ENCODE results near the gene ING5.

Gene ING5

DNA sequence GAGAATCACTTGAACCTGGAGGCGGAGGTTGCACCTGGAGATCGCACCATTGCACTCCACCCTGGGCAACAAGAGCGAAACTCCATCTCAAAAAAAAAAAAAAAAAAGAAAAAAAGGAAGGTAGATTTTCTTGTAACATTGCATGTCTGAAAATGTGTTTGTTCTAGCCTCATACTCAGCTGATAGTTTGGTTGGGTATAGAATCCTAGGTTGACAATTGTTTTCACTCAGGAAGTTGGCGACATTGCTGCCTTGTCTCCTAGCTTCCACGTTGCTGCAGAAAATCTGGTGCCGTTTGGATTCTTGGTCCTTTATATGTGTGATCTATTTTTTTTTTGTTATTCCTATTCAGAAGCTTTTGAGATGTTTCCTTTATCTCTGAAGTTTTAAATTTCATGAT lies 4.7 kb downstream of the ING5 start:
- DNase-seq (ENCODE audit: low read depth), result no peak

DNA sequence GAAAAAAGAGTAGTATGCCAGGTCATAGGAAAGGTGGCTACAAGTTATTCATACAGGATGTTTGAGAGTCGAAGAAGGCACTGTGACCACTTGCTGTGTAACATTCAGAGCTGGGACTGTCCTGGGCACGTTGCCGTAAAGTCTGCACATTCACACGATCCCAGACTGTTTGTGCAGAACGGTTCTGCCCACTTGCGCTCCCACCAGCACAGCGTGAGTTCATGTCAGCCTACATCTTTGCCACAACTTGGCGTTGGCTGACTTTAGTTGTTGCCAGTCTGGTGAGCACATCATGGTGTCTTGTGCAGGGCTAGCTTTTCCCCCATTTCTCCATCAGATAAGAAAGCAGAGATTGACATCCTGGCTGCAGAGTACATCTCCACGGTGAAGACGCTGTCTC lies 7.0 kb downstream of the ING5 start:
- DNase-seq (ENCODE audit: low read depth), result no peak

DNA sequence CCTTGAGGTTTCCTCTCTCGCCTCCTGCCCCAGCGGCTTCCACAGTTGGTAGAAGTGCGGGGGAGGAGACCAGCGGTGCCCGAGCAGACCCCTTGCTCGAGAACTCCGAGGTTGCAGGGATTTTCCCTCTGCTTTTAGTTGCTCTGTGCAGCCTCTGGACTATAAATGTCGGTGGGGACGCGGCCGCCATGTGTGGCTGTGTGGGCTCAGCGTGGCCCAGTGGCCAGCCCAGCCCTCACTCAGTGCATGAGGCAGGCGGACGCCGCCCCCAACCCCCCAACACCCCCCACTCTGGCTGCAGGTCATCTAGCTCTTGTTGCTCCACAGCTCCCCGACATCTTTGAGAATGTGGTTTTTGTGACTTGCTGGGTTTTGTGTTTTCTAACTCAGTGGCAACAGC lies 17.3 kb downstream of the ING5 start:
- no peak for DNase-seq (ENCODE audit: low read depth)

DNA sequence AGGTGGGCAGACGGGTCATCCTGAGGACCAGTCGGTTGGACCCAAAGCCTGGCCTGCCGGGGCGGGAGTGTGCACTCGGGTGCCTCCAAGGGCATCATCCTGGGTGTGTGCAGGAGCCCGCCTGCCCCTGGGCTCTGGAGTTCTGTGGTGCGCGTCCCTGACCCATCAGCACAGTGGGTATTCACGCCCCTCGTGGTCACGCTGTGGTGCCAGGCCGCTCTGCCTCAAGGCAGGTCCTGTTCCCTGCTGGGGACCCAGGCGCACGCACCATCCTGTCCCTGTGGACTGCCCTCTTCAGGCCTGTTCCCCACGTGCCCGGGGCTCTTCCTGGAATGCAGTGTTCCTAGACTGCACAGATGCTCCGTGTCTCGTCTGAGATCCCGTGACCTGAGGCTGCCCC lies 18.3 kb downstream of the ING5 start:
- DNase-seq (ENCODE audit: low read depth), result no peak

DNA sequence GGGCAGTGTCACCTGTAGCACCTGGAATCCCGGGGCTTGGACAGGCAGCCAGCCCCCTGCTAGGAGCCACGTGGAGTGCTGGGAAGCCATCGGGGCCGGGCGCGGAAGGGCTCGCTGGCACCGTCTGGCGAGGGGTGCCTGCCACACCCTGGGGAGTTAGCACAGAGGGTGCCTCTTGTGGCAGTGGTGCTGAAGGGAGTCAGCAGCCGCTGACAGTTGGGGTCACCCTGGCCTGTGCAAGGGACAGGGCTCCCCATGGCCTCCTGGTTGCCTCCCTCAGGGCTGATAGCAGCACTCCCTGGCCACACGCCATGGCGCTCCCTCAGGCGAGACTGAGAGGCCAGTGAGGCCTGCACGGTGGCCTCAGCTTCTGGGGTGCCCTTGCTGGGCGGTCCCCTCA lies 18.7 kb downstream of the ING5 start:
- DNase-seq (ENCODE audit: low read depth), result no peak

DNA sequence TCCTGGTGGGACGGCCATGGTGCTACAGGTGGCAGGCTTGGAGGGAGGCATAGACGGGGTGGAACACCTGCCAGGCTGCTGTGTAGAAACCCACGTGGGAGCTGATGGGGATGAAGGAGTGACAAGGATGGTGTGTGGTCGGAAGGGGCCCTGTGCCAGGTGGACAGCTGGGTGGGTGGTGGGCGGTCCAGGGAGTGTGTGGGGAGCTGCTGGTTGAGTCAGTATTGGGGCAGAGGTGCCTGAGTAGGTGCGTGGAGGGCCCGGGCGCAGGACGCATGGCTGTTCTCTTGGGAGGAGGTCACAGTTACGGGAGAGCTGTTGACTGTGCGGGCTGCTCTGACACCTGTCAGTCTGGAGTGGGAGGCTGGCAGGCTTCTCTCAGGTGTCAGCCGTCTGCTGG lies 20.0 kb downstream of the ING5 start:
- DNase-seq (ENCODE audit: low read depth), result no peak

DNA sequence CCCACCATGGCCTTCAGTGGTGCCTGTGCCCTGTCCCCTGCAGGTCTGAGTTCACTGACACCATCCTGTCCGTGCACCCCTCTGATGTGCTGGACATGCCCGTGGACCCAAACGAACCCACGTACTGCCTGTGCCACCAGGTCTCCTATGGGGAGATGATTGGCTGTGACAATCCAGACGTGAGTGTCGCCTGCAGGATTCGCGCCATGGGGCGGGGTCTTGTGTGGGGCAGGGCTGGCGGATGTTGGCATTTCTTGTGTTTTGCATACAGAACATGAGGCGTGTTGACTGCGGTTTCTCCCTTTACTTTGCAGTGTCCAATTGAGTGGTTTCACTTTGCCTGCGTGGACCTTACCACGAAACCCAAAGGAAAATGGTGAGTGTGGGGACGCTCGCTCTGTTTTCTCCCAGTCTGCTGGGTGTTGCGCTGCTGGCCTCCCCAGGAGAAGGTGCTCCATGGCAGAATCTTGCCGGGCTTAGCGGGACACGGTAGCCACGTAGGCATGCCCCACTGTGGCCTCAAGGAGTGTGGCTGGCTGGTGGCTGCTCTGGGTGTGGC lies 21.1 kb downstream of the ING5 start:
- DNase-seq (ENCODE audit: low read depth), result no peak

DNA sequence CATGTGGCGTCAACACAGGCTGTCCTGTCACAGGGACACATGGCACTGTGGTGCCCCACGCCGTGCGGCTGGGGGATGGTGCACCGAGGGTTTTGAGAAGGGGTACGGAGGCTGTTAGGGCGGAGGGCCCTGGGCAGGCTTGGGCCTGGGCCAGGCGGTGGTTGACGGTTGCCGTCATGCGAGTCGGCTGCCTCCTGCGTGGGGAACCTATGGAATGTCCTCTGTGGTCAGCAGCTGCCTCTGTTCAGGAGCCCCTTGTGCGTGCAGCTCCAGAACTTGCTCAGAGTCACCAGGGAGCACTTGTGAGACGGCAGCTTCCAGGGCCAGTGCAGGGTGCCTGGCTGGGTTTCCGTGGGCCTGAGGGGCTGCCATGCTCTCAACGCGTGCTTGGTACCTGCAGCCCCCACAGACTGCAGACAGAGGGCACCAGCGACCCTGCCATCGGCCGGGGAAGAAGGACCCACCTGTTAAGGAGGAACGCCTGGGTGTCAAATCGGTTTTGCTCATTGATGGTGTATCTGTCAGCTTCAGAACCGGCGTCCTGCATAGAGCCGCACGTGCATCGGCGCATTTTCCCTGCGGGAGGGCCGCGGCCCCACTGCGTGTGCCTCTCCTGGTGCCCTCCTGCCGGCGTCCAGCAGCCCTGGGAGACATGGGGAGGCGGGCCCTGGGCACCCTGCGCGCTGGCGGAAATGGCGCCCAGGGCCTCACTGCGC lies 22.6 kb downstream of the ING5 start:
- no peak for DNase-seq (ENCODE audit: low read depth)

DNA sequence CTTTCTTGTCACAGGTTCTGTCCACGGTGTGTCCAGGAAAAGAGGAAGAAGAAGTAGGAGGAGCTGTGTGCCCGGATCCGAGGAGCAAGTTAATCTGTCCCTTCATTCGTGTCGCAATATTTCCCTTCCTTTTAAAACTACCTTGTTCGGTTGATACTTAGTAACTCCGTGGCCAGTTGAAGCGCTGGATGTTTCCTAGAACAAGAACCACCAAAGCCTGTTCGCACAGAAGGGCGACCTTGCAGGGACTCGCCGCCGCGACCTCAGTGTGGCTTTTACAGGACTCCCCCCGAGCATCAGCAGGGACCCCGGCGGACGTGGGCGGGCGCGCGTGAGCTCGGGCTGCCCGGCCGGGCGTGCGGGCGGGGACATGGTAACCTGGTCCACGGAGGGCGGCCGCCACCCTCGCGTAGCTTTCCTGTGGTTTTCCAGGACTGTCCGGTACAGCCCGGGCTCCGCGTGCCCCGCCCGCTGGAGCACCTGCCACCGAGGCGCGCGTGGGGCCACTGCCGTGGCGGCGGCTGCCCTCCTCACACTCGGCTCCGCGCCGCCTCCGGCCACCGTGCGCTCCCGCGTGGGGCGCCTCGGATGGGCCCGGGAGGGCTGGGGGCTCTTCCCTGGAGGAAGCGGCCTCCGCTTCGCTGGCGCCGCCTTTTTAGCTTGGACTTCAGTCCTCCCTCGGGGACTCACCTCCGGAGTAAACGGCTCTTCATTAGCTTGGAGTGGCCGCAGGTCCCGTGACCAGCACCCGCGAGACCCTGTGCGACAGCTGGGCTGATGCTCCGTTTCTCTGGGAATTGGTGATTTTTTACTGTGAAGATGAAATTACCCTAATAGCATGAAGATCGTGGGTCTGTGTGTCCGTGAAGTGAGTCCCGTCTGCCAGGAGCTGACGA lies 23.4 kb downstream of the ING5 start:
- no peak for DNase-seq (ENCODE audit: low read depth)

DNA sequence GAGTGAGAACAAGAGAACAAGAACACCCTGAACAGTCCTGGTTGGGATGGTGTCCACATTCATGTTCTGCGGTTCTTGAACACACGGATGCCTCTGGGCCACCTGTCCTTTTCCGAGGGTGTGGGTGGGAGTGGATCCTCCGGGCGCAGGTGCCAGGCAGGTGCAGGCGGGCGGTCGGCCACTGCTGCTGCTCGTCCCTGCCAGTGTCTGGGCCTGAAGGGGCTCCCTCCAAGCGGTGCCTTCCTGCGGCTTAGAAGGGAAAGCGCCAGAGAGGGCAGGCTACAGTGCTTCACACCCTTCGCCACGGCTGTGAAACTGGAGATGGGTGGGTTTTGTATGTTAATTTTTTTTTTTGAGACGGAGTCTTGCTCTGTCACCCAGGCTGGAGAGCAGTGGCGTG lies 24.6 kb downstream of the ING5 start:
- no peak for DNase-seq (ENCODE audit: low read depth)

DNA sequence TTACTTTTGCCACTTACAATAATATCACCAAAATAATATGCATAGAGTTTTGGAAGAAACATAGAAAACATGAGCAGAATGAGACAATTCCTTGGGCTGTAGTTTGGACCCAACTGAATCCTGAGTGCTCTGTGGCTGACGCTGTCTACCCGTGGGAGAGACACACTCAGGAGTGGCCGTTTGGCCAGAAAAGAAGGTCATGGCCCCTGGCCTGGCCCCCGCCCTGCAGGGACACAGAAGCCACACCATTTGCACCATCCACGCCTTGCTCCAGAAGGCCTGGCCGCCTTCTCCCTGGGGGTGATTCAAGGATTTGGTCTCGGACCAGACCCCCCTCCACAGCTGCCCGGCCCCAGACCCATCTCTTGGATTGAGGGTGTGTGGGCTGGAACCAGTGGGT lies 26.2 kb downstream of the ING5 start:
- no peak for DNase-seq (ENCODE audit: low read depth)

DNA sequence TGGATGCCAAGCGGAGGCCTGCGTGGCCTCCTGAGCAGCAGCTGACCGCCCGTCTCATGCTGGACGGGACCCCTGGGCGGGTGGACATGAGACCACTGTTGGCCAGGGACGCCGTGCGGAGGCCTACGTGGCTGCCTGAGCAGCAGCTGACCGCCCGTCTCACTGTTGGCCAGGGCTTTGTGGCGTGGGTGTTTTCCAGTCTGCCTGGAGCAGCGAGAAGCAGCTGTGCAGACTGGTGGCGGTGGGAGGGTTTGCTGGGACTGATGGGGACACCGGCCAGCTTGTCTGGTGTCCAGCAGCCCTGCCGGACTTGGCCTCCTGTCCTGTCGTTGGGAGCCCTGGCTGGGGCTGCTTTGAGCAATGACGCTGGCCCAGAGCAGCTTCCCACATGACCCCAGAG lies 26.8 kb downstream of the ING5 start:
- DNase-seq (ENCODE audit: low read depth), result no peak

DNA sequence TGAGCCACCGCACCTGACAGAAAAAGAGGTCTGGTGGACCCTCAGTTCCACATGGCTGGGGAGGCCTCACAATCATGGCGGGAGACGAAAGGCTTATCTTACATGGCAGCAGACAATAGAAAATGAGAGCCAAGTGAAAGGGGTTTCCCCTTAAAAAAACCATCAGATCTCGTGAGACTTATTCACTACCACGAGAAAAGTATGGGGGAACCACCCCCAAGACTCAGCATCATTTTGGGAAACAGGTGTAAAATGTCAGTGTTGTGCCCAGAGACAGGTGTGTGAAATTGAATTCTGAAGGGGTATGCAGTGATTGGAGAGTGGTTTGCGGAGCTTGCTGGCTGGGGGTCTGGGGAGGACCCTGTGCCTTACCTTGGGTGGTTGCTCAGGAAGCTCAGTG lies 28.0 kb downstream of the ING5 start:
- DNase-seq (ENCODE audit: low read depth), result no peak

DNA sequence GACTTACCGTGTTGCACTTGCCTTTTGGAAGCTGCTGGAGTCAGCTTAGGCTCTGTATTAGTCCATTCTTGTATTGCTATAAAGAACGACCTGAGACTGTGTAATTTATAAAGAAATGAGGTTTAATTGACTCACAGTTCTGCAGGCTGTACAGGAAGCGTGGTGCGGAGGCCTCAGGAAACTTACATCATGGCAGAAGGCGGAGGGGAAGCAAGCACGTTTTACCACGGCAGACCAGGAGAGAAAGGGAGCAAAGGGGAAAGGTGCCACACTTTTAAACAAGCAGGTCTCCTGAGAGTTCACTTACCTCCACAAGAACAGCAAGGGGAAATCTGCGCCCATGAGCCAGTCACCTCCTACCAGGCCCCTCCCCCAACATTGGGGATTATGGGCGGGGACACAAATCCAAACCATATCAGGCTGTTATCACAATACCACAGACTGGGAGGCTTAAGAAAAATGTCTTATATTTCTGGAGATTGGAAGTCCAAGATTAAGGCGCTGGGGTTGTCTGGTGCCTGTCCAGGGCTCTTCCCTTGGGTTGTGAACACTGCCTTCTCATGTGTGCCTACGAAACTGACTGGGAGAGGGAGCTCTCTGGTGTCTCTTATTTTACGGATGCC lies 28.9 kb downstream of the ING5 start:
- DNase-seq (ENCODE audit: low read depth), result no peak

DNA sequence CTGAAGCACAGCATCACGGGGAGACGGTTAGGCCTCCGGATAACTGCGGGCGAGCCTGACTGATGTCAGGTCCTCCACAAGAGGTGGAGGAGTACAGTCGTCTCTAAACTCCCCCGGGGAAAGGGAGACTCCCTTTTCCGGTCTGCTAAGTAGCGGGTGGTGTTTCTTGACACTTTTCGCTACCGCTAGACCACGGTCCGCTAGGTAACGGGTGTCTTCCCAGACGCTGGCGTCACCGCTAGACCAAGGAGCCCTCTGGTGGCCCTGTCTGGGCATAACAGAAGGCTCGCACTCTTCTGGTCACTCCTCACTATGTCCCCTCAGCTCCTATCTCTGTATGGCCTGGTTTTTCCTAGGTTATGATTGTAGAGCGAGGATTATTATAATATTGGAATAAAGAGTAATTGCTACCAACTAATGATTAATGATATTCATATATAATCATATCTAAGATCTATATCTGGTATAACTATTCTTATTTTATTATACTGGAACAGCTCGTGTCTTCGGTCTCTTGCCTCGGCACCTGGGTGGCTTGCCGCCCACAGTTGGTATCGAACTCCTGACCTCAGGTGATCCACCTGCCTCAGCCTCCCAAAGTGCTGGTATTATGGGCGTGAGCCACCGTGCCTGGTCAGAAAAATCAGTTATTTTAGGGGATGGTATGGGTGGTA lies 30.8 kb downstream of the ING5 start:
- peak; percentile 35 for DNase-seq (ENCODE audit: low read depth)

DNA sequence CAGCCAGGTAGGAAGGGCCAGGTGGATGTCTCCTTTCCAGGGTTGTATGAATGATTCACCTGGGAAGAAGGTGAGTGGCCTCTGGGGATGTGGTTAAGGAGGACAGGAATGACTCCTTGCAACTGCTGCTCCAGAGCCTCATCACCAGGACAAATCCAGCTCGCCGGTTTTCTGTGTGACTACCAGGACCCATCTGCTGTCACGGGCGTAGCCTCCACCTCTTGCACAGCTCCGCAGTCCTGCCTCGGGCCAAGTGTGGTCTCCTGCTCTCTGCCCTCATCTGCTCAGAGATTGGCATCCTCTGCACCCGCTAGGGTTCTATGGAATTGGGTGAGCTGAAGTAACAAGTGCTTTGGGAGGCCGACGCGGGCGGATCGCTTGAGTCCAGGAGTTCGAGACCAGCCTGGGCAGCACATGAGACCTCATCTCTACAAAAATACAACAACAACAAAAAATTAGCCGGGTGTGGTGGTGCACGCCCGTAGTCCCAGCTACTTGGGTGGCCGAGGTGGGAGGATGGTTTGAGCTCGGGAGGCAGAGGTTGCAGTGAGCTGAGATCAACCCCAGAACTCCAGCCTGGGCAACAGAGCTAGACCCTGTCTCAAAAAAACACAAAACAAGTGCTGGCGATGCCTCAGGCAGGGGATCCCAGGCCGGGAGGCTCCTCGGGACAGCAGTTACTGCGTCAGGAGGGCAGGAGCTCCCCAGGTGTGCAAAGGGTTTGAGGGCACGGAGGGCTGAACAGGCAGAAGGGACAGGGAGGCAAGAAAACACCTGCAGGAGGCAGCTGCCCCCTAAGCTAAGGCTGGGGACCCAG lies 31.8 kb downstream of the ING5 start:
- no peak for DNase-seq (ENCODE audit: low read depth)

DNA sequence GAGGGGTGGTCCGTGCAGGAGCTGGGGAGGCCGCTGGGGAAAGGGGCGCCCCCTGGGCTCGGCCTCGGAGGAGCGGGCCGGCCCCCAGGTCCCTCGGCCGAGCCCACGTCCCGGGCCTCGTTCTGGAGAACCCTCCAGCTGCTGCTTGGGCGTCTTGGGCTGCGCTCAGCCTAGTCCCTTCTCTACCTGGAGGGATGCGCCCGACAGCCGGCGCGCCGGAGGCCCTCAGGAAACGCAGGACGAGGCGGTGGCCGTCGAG lies 32.3 kb downstream of the ING5 start:
- no peak for DNase-seq (ENCODE audit: low read depth)

DNA sequence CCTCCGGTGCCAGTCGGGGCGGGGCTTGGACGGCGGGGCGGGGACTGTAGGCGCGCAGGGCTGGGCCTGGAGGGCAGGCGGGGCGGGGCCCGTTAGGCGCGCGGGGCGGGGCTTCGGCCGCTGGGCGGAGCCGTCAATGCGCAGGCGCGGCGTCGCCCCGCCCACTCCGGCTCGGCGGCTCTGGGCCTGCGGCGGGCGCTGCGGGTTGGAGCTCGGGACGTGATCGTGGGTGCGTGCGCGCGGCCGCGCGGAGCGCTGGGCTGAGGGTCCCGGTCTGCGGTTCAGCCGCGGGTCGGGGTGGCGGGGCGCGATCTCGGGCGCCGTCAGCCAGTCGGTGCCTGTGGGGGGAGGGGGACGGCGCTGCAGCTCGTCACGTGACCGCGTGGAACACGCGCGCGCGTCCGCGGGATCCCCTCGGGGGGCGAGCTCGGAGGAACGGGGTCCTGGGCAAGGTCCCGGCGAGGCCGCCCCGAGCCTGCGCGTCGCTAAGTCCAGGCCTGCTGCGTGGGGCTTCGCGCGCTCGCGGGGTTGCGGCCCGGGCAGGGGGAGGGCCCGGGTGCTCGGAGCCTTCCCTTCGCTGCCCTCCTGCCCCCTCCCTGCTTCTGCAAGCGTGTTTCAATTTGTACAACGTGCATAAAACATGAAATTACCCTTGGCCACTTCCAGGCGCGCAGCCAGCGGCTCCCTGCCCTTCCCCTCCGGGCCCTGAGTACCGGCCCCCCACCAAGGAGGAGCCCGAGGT lies 32.8 kb downstream of the ING5 start, which contains the start of gene D2HGDH:
Gene D2HGDH (plus strand): TSS at position 164 of the 742 bp plus-strand sequence. CDS start 595 bp downstream, outside the sequence.
- peak; percentile 89 for DNase-seq (ENCODE audit: low read depth)

DNA sequence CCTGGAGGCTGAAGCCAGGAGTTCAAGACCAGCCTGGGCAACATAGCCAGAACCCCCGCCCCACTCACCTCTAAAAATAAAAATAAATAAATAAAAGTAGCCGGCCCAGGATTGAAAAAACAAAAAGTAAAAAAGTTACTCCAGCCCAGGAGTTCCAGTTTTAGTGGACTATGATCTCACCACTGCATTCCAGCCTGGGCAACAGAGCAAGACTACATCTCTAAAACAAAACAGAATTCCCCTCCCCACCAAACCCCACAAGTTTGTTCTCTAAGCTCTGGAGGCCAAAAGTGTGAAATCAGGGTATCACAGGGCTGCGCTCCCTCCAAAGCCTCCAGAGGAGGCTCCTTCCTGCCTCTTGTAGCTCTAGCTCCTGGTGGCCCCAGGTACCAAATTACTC lies 34.3 kb downstream of the ING5 start:
- DNase-seq (ENCODE audit: low read depth), result no peak

DNA sequence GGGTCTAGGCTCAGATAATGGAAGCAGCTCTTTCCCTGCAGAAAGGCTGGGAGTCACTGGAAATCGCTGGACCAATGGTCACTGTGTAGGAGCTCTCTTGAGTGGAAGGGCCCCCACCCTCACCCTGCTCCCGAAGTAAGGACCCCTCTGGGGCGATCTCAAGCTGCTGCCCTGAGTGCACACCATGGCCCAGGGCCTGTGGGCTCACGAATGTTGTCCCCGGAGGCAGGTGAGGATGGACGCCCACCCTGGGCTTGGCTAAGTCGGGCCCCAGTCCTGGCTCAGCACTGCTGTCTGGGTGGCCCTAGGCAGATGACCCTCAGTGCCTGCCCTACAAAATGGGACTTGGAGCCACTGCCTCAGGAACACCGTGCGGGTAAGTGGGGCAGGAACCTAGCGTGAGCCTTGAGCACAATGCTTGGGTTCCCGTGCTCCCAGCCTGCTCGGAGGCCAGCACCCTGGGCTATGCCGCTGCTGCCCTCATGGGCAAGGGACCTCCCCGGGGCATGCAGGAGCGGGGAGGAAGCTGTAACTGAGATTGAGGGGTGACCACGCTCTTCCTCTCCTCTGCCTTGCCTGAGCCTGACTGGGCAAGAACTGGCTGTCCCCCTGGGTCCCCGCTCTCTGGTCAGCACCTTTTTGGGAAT lies 36.3 kb downstream of the ING5 start:
- DNase-seq (ENCODE audit: low read depth), result no peak

Measured in stimulated activated CD4-positive, alpha-beta T cell treated with anti-CD3 and anti-CD28 coated beads, Interleukin-2, amount 100 ng/mL, for 4 hours (primary cell).